HCT116 (cell line): ENCODE data around the gene SCO1. TPM values are rescaled to one million over a fixed set of nuclear protein-coding genes. Genes with fewer than 3 reads are reported as not detected.

Experiments used
- ATAC-seq: fragments of 200-7000 bp; cut with Tn5 transposase; 2 replicates; pipeline ENCODE4 v1.9.1; 2020; ENCODE audit warnings: mild to moderate bottlenecking, moderate library complexity
- BruUV-seq: library from RNA; stranded (reverse); fragments of 400-500 nt; replicated peaks from 2 replicates; lab custom pipeline; 2021; lab: Mats Ljungman, UMichigan
- CTCF ChIA-PET: fragments of 300-600 bp; sonication (Branson Sonifier 250); formaldehyde crosslinking; loops from one replicate; lab custom pipeline; 2021; ENCODE audit warnings: antibody characterized with exemption; lab: Charles Lee
- POLR2A ChIA-PET: fragments of 300-600, 350-600 bp; sonication (Branson Sonifier 250); formaldehyde crosslinking; loops from one replicate; lab custom pipeline; 2021; ENCODE audit warnings: antibody characterized with exemption; lab: Charles Lee
- RAD21 ChIA-PET, 2 experiments: fragments of 300-600 bp; sonication (Branson Sonifier 250); formaldehyde crosslinking; loops; one replicate each; lab custom pipeline; 2023; ENCODE audit warnings: low total read pairs in 2 of 2; ENCODE audit not compliant: uncharacterized antibody in 2 of 2, unreplicated experiment in 2 of 2, low non-redundant PET in 1 of 2; lab: Charles Lee
- DNase-seq: peaks from one replicate; pipeline ENCODE4 v3.0.0-alpha.2; 2010; ENCODE audit warnings: low read depth, low spot score
- H2AFZ ChIP-seq: fragments of 200-600 bp; shearing (Covaris generic), sonication (generic); 2 replicates; pipeline ENCODE4 v1.6.1; 2017; ENCODE audit warnings: low read depth, mixed run types, mixed read lengths, antibody characterized with exemption, low read length; ENCODE audit not compliant: poor library complexity, severe bottlenecking
- H3K27ac ChIP-seq: 2 replicates; pipeline ENCODE4 v1.5.1; 2012; ENCODE audit warnings: low read depth, low read length
- H3K27me3 ChIP-seq: fragments of 200-600 bp; sonication (generic); 2 replicates; pipeline ENCODE4 v1.6.1; 2016; ENCODE audit warnings: mixed run types, low read length, mixed read lengths; ENCODE audit not compliant: insufficient read depth
- H3K36me3 ChIP-seq, 2 experiments: fragments of 200-500 bp in 1 of 2; fragments of 200-600 bp in 1 of 2; sonication (Bioruptor generic) in 1 of 2; sonication (generic) in 1 of 2; 2 replicates each; pipeline versions ENCODE4 v1.5.1 to v1.6.1; 2014 to 2016; ENCODE audit warnings: low read length in 2 of 2, inconsistent platforms in 1 of 2, mixed read lengths in 1 of 2, mixed run types in 1 of 2; ENCODE audit not compliant: insufficient read depth in 2 of 2, control insufficient read depth in 1 of 2
- H3K4me1 ChIP-seq, 2 experiments: fragments of 200-600 bp in 1 of 2; sonication (generic) in 1 of 2; 2 replicates each; pipeline versions ENCODE4 v1.5.1 to v1.6.1; 2012 to 2017; ENCODE audit warnings: low read length in 2 of 2, inconsistent platforms in 1 of 2, mild to moderate bottlenecking in 1 of 2, mixed read lengths in 1 of 2, mixed run types in 1 of 2, moderate library complexity in 1 of 2; ENCODE audit not compliant: insufficient read depth in 2 of 2, control insufficient read depth in 1 of 2
- H3K4me2 ChIP-seq: fragments of 200-600 bp; sonication (generic); 2 replicates; pipeline ENCODE4 v1.6.1; 2017; ENCODE audit warnings: mixed run types, low read length, mixed read lengths
- H3K4me3 ChIP-seq, 2 experiments: fragments of 200-600 bp in 1 of 2; sonication (generic) in 1 of 2; replicated peaks in 1 of 2; 2 replicates each; pipeline ENCODE4 v1.5.1; 2011 to 2016; ENCODE audit warnings: low read length in 2 of 2, control low read depth in 1 of 2, low read depth in 1 of 2, mild to moderate bottlenecking in 1 of 2, mixed read lengths in 1 of 2, mixed run types in 1 of 2
- H3K79me2 ChIP-seq: fragments of 200-600 bp; sonication (generic); 2 replicates; pipeline ENCODE4 v1.6.1; 2017; ENCODE audit warnings: mild to moderate bottlenecking, mixed run types, low read length, moderate library complexity, mixed read lengths; ENCODE audit not compliant: insufficient read depth
- H3K9ac ChIP-seq: fragments of 200-600 bp; sonication (generic); 2 replicates; pipeline ENCODE4 v1.6.1; 2016; ENCODE audit warnings: low read length, mixed read lengths
- H3K9me2 ChIP-seq: fragments of 200-600 bp; sonication (generic), shearing (Covaris generic); 2 replicates; pipeline ENCODE4 v1.6.1; 2017; ENCODE audit warnings: mixed run types, mild to moderate bottlenecking, moderate library complexity; ENCODE audit not compliant: insufficient read depth
- H3K9me3 ChIP-seq, 2 experiments: fragments of 200-500 bp in 1 of 2; fragments of 200-600 bp in 1 of 2; sonication (Bioruptor generic) in 1 of 2; sonication (generic) in 1 of 2; 2 replicates each; pipeline ENCODE4 v1.6.1; 2014 to 2017; ENCODE audit warnings: low read length in 2 of 2, mixed read lengths in 2 of 2, inconsistent platforms in 1 of 2, low read depth in 1 of 2, mild to moderate bottlenecking in 1 of 2, mixed run types in 1 of 2, moderate library complexity in 1 of 2; ENCODE audit not compliant: control insufficient read depth in 1 of 2, insufficient read depth in 1 of 2
- H4K20me1 ChIP-seq: fragments of 200-600 bp; sonication (generic), shearing (Covaris generic); 2 replicates; pipeline ENCODE4 v1.6.1; 2017; ENCODE audit warnings: mixed run types, mild to moderate bottlenecking, moderate library complexity; ENCODE audit not compliant: insufficient read depth
- SIN3A ChIP-seq: IDR thresholded peaks from 2 replicates; pipeline ENCODE4 v1.6.1; 2012; ENCODE audit warnings: low read depth
- intact Hi-C: fragments of 100-400 bp; cut with micrococcal nuclease; formaldehyde crosslinking; loops from 2 replicates; pipeline ENCODE4 v1.10.0; 2022
- total RNA-seq: library from RNA; stranded (reverse); gene quantifications from one replicate; pipeline ENCODE4 v1.2.1, GENCODE V29; 2021; ENCODE audit not compliant: unreplicated experiment
- TF ChIP-seq, protein P1 (sequence below), 3 experiments: fragments of 200-600 bp in 1 of 3; sonication (generic) in 1 of 3; IDR thresholded peaks in 2 of 3; conservative IDR thresholded peaks in 1 of 3; 2 replicates each; pipeline ENCODE4 v1.5.1; 2012 to 2017; ENCODE audit warnings: low read depth in 2 of 3, low read length in 2 of 3, antibody characterized with exemption in 1 of 3, borderline replicate concordance in 1 of 3, control low read depth in 1 of 3, mild to moderate bottlenecking in 1 of 3, mixed read lengths in 1 of 3, mixed run types in 1 of 3, moderate library complexity in 1 of 3; ENCODE audit not compliant: insufficient read depth in 1 of 3

SCO1 gene
- total RNA-seq, 1 experiment from 2014 or later: 35.8 TPM

DNA sequence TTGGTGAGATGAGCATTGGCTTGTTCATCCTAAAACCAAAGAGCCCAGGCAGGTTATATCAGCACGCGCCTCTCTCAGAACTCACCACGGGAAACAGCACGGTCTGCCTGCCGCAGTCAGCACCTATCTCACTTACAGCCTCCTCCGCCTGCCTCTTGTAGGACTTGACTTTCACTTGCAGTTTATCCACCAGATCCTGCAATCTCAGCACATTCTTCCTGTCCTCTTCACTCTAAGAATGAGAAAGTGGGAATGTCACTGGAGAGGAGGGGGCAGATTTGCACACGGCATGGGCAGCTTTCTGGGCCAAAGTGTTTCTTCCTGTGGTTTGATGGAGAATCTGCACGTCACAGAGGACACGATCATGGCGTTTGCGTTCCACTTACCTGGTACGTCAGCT, 67.6 kb downstream of the SCO1 start (continued):
- TF ChIP-seq, protein P1, sequence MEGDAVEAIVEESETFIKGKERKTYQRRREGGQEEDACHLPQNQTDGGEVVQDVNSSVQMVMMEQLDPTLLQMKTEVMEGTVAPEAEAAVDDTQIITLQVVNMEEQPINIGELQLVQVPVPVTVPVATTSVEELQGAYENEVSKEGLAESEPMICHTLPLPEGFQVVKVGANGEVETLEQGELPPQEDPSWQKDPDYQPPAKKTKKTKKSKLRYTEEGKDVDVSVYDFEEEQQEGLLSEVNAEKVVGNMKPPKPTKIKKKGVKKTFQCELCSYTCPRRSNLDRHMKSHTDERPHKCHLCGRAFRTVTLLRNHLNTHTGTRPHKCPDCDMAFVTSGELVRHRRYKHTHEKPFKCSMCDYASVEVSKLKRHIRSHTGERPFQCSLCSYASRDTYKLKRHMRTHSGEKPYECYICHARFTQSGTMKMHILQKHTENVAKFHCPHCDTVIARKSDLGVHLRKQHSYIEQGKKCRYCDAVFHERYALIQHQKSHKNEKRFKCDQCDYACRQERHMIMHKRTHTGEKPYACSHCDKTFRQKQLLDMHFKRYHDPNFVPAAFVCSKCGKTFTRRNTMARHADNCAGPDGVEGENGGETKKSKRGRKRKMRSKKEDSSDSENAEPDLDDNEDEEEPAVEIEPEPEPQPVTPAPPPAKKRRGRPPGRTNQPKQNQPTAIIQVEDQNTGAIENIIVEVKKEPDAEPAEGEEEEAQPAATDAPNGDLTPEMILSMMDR (IDR thresholded peaks at IDR 0.05 in 2 of 3, conservative IDR thresholded peaks at IDR 0.05 in 1 of 3; ENCODE audit: borderline replicate concordance in 1 of 3, insufficient read depth in 1 of 3, low read depth in 2 of 3, low read length in 2 of 3): no peak
- TF ChIP-seq, all 23 proteins: peak for 0

DNA sequence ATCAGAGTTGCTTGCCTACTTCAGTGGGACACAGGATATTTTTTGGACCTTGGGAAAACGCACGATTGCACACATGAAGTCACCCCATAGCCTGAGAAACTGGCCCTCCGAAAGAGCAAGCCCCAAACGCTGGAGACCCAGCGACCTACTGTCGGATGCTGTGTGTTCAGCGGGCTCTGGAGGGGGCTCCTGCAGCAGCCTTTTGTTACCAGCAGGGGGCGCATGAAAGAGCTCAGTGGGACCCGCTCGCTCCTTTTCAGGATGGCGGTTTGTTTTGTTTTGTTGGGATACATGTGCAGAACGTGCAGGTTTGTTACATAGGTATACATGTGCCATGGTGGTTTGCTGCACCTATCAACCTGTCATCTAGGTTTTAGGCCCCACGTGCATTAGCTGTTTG, 68.6 kb downstream of the SCO1 start:
- Histone ChIP-seq H3K79me2 (no peaks in the 10 kb centered on the region), H3K4me3 (no peak overlapping the region), H4K20me1 (no peaks in the 10 kb centered on the region), H3K27ac (no peak overlapping the region), H3K9me3 (no peaks in the 10 kb centered on the region), H3K4me1 (no peaks in the 10 kb centered on the region), H3K9ac (no peak overlapping the region), H3K9me2 (no peaks in the 10 kb centered on the region), H3K27me3 (no peaks in the 10 kb centered on the region), H3K36me3 (no peaks in the 10 kb centered on the region), H3K4me2 (no peak overlapping the region), H2AFZ (no peak overlapping the region)
- intact Hi-C loops: no loop called here
- no peak for DNase-seq
- ChIA-PET RAD21 (no interaction called here), CTCF (interaction anchor here (0.6 to 3.8 kb wide), 14 partner anchors 8 to 704 kb away, joined by 3 to 45 read pairs (median 4); no protein-coding TSS in a partner anchor), POLR2A (no interaction called here)
- BruUV-seq: no TSS peak
- ATAC-seq: peak; percentile 67
- no peak for TF ChIP-seq SIN3A
- TF ChIP-seq, protein P1 (IDR thresholded peaks at IDR 0.05 in 2 of 3, conservative IDR thresholded peaks at IDR 0.05 in 1 of 3; ENCODE audit: borderline replicate concordance in 1 of 3, insufficient read depth in 1 of 3, low read depth in 2 of 3, low read length in 2 of 3): peak; percentile 9 to 77 (median 76); a peak in 4 of 6 replicates
